Keratinocyte (primary cell): ENCODE measurements around the gene TACR2.

Experiments used
- CTCF ChIP-seq, 3 experiments: IDR thresholded peaks in 1 of 3; conservative IDR thresholded peaks in 1 of 3; optimal IDR thresholded peaks in 1 of 3; 2 replicates in 2 of 3; 3 replicates in 1 of 3; pipeline versions ENCODE3 to v1.5.1; 2011; ENCODE audit warnings: low read length in 3 of 3, mild to moderate bottlenecking in 3 of 3, moderate library complexity in 2 of 3, control low read depth in 1 of 3, inconsistent platforms in 1 of 3; ENCODE audit not compliant: insufficient read depth in 2 of 3; ENCODE audit errors: extremely low read depth in 1 of 3
- EZH2 ChIP-seq: IDR thresholded peaks from one replicate; pipeline ENCODE4 v1.6.1; 2012; ENCODE audit warnings: inconsistent platforms, mild to moderate bottlenecking, low read length, moderate library complexity

- TF ChIP-seq CTCF (optimal IDR thresholded peaks at IDR 0.05 in 1 of 3, IDR thresholded peaks at IDR 0.05 in 1 of 3, conservative IDR thresholded peaks at IDR 0.05 in 1 of 3; ENCODE audit: extremely low read depth in 1 of 3, insufficient read depth in 2 of 3, low read length in 3 of 3) (no peak), EZH2 (no peak)
Measured at GRCh38 chr10:69404786-69405185, 11.9 kb downstream of the TACR2 start.
